Peyer's patch (tissue), 4 donors: ENCODE data around the gene CCR2. TPM values are rescaled to one million over a fixed set of nuclear protein-coding genes. Genes with fewer than 3 reads are reported as not detected.
A peak's percentile ranks its signal among the peaks of the same experiment; 100 is the strongest.

Experiments
- DNase-seq, 3 donors: peaks; one replicate each; pipeline ENCODE4 v3.0.0-alpha.2; 2017 to 2019
- H3K27ac ChIP-seq, 4 donors: fragments of 200-600 bp; sonication (generic); one replicate each; pipeline ENCODE4 v1.5.1; 2016 to 2019
- H3K27me3 ChIP-seq, 2 donors: fragments of 200-600 bp; sonication (generic); one replicate each; pipeline ENCODE4 v1.5.1; 2019
- H3K36me3 ChIP-seq, 3 donors: fragments of 200-600 bp; sonication (generic); one replicate each; pipeline ENCODE4 v1.5.1; 2016 to 2019
- H3K4me1 ChIP-seq, 4 donors: fragments of 200-600 bp; sonication (generic); one replicate each; pipeline ENCODE4 v1.5.1; 2016 to 2019
- H3K4me3 ChIP-seq, 4 donors: fragments of 200-600 bp; sonication (generic); 1 replicate in 3 of 4; 2 replicates in 1 of 4; pipeline ENCODE4 v1.5.1; 2016 to 2019; ENCODE audit warnings: mild to moderate bottlenecking in 1 of 4
- H3K9me3 ChIP-seq, 4 donors: fragments of 200-600 bp; sonication (generic); one replicate each; pipeline ENCODE4 v1.5.1; 2016 to 2019; ENCODE audit warnings: mild to moderate bottlenecking in 1 of 4
- POLR2A ChIP-seq, 2 donors: fragments of 450-650 bp; IDR thresholded peaks; one replicate each; pipeline ENCODE4 v1.5.1; 2017; ENCODE audit warnings: antibody characterized with exemption in 2 of 2, mild to moderate bottlenecking in 2 of 2, moderate library complexity in 2 of 2
- total RNA-seq, 4 donors: library from RNA; depleted of rRNA; stranded (reverse); fragments of >200 nt; gene quantifications; one replicate each; pipeline ENCODE4 v1.1.0, GENCODE V29; 2016
- TF ChIP-seq, protein P1 (sequence below), 6 experiments: fragments of 450-650 bp in 4 of 6; fragments of 200-600 bp in 2 of 6; sonication (generic) in 1 of 6; IDR thresholded peaks; one replicate each; pipeline ENCODE4 v1.5.1; 2017 to 2019; ENCODE audit warnings: antibody characterized with exemption in 6 of 6, mild to moderate bottlenecking in 3 of 6, moderate library complexity in 1 of 6

The CCR2 gene
- total RNA-seq, 4 donors from 2014 or later, result 0.70 to 4.1 (median 0.80) TPM; not detected in 1

DNA sequence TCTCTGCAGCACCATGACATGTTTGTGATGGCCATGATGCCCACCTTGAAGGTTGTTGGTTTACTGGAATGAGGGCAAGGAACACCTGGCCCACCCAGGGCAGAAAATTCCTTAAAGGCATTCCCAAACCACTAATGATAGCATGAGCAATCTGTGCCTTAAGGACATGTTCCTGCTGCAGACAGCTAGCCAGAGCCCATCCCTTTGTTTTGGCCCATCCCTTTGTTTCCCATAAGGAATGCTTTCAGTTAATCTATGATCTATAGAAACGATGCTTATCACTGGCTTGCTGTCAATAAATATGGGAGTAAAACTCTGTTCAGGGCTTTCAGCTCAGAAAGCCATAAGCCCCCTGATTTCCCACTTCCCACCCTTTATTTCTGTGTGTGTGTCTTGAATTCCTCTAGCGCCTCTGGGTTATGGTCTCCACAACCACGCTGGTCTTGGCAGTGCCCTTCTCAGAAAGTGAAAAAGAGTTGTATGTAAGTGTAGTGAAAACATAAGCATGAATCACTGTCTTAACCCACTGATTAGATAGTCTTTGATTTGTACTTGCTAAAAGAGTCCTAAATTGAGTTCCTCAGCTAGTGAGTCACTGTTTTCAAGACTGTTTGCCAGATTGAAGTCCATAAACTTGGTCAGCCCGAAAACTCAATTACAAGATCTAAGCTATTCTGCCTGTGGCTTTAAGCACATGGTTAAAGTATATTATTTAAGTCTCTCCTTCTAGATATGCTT, 19.0 kb upstream of the CCR2 start:
- peak overlapping the region in 1 of 4 donors; percentile 2 for H3K4me3 ChIP-seq
- H3K27me3 ChIP-seq, result no peaks in the 10 kb centered on the region
- no peaks in the 10 kb centered on the region for H3K36me3 ChIP-seq
- DNase-seq, result no peak
- H3K9me3 ChIP-seq, result peaks cover 0 to 16% (median 6%) of the 10 kb centered on the region in 4 donors
- TF ChIP-seq POLR2A (IDR thresholded peaks at IDR 0.05), result no peak
- TF ChIP-seq, protein P1, sequence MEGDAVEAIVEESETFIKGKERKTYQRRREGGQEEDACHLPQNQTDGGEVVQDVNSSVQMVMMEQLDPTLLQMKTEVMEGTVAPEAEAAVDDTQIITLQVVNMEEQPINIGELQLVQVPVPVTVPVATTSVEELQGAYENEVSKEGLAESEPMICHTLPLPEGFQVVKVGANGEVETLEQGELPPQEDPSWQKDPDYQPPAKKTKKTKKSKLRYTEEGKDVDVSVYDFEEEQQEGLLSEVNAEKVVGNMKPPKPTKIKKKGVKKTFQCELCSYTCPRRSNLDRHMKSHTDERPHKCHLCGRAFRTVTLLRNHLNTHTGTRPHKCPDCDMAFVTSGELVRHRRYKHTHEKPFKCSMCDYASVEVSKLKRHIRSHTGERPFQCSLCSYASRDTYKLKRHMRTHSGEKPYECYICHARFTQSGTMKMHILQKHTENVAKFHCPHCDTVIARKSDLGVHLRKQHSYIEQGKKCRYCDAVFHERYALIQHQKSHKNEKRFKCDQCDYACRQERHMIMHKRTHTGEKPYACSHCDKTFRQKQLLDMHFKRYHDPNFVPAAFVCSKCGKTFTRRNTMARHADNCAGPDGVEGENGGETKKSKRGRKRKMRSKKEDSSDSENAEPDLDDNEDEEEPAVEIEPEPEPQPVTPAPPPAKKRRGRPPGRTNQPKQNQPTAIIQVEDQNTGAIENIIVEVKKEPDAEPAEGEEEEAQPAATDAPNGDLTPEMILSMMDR (IDR thresholded peaks at IDR 0.05), result no peak
- H3K4me1 ChIP-seq, result no peaks in the 10 kb centered on the region
- no peak overlapping the region for H3K27ac ChIP-seq

DNA sequence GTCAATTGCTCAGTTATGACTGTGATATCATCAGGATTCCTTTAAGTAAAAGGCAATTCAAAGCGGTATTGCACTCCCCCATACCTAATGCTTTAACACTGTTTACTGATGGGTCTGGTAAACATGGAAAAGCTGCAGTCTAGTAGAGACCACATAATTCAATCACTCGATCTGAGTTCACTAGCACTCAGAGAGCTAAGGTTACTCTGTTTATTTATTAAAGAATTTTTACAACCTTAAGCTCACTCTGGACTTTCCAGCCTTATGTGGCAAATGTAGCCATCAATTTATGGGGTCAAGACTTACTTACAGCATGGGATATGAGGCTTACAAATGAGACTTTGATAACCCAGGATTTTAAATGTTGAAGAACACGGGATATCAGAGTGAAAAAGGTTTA, 18.4 kb upstream of the CCR2 start:
- H3K4me3 ChIP-seq, result peak overlapping the region in 1 of 4 donors; percentile 2
- H3K4me1 ChIP-seq, result no peaks in the 10 kb centered on the region
- H3K9me3 ChIP-seq, result peaks cover 0 to 16% (median 6%) of the 10 kb centered on the region in 4 donors
- TF ChIP-seq, protein P1 (IDR thresholded peaks at IDR 0.05), result no peak
- H3K27me3 ChIP-seq, result no peaks in the 10 kb centered on the region
- DNase-seq, result no peak
- H3K36me3 ChIP-seq, result no peaks in the 10 kb centered on the region
- no peak overlapping the region for H3K27ac ChIP-seq

DNA sequence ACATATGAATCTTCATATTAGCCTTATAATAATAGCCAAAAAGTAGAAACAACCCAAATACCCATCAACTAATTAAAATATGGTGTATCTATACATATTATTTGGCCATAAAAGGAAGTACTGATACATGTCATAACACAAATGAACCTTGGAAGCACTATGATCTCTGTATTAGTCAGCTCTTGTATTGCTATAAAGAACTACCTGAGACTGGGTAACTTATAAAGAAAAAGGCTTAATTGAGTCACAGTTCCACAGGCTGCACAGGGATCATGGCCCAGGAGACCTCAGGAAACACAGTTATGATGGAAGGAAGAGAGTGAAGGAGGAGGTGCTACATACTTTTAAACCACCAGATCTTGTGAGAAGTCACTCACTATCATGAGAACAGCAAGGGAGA, 16.0 kb upstream of the CCR2 start:
- Histone ChIP-seq H3K9me3 (peaks cover 0 to 16% (median 6%) of the 10 kb centered on the region in 4 donors), H3K27ac (no peak overlapping the region), H3K36me3 (no peaks in the 10 kb centered on the region), H3K27me3 (no peaks in the 10 kb centered on the region), H3K4me3 (no peak overlapping the region), H3K4me1 (no peaks in the 10 kb centered on the region)
- no peak for TF ChIP-seq POLR2A (IDR thresholded peaks at IDR 0.05)
- TF ChIP-seq, protein P1 (IDR thresholded peaks at IDR 0.05), result no peak
- no peak for DNase-seq

- Histone ChIP-seq H3K4me3 (no peak overlapping the region), H3K27ac (no peak overlapping the region), H3K27me3 (no peaks in the 10 kb centered on the region), H3K36me3 (no peaks in the 10 kb centered on the region), H3K9me3 (peaks cover 0 to 16% (median 6%) of the 10 kb centered on the region in 4 donors), H3K4me1 (no peaks in the 10 kb centered on the region)
- no peak for TF ChIP-seq POLR2A (IDR thresholded peaks at IDR 0.05)
- TF ChIP-seq, protein P1 (IDR thresholded peaks at IDR 0.05), result no peak
- DNase-seq, result no peak
Measured at GRCh38 chr3:46338840-46339239, 15.1 kb upstream of the CCR2 start.

GRCh38 chr3:46344476-46344875, 9.4 kb upstream of the CCR2 start:
- Histone ChIP-seq H3K9me3 (peaks cover 0 to 3% (median 0%) of the 10 kb centered on the region in 4 donors), H3K36me3 (no peaks in the 10 kb centered on the region), H3K27ac (no peak overlapping the region), H3K27me3 (no peaks in the 10 kb centered on the region), H3K4me3 (no peak overlapping the region), H3K4me1 (peaks cover 0 to 9% (median 0%) of the 10 kb centered on the region in 4 donors)
- no peak for DNase-seq
- no peak for TF ChIP-seq POLR2A (IDR thresholded peaks at IDR 0.05)
- TF ChIP-seq, protein P1 (IDR thresholded peaks at IDR 0.05), result no peak
